ENCODE measurements around the gene THRB.

THRB gene

DNA sequence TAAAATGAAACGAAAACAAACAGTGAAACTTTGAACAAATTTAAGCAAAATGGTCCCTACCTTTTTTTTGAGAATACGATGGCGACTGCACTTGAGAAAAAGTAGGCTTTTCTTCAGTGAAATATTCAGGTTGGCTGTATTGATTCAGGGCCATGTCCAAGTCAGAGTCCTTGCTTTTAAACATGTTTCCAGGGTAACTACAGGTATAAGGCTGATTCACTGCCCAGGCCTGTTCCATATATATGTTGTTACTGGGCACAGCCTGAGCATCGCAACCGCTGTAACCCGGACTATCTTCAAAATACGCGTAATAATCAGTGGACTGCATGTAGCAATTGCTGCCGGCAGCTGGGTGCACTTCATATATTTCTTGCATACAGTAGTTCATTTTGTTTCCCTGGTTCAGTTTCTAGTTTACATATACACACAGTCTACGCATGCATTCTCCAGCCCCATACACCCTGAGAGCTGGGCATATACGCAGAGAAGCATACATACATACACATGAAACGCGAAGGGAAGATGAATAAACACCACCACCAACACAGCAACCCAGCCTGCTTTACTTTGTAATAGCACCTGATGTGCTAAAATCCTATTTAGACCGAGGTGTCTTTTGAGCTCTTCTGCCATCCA is 329.6 kb downstream of the THRB start:
- no peak for DNase-seq

DNA sequence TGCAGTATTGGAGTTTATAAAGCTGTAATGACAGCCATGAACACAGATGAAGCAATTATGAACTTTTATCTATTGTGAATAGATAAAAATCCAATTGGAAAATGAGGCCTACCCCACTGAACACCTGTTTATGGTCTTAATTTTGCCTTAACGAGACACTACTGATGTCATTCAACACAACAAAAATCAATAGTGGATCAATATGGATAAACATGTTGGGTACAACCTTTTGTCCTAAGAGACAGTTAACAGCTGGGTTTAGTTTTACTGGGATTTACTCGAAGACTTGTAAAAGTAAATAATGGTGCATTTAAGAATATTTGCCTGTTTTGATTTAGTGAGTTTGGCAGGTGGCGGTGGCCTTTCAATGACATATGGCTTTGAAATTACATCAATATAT is 331.7 kb downstream of the THRB start:
- no peak for DNase-seq

DNA sequence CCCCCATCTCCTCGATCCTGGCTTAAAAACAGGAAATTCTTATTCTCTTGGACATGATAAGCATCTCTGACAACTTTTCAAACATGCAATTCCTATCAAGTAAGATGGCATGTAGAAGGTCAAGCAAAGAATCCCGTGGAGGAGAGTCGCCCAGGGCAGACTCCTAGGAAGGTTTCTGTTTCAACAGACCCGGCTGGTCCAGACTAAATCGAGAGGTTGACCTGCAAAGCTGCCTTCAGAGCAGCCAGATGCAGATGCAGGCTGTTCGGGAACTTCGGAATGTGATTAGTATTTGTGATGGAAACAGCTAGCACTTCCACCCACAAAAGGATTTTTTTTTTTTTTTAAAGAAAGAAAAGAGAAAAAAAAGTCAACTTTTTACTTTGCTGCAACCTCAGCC is 332.8 kb downstream of the THRB start:
- DNase-seq: no peak

DNA sequence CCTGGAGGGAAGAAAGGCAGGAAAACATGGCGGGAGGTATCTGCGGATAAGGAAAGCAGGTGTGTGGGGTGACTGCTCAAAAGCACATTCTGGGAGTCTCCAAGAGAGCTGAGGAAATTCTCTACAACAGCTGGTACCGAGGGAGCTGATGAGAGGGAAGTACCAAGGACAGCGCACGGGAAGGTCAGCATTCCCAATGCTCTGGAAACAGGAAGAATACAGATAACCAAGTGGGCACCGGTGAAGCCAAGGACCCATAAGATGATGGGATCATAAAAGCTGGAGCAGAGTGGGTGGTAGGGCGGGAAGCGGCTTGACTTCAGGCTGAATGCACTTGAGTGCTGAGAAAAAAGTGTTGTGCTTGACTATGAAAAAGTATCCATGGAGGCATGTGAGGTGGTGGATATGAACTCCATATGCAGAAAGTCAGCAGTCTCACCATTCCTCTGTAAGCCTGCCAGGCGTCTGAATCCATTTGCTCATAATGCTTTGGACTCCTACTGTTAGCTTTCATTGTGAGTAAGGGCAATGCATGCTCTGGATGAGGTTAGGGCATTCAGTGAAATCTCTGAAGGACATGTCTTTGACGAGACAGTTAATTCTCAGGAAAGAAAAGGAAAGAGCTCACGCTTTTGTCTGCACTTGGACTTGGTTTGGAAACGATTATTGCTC is 334.1 kb downstream of the THRB start:
- no peak for DNase-seq

DNA sequence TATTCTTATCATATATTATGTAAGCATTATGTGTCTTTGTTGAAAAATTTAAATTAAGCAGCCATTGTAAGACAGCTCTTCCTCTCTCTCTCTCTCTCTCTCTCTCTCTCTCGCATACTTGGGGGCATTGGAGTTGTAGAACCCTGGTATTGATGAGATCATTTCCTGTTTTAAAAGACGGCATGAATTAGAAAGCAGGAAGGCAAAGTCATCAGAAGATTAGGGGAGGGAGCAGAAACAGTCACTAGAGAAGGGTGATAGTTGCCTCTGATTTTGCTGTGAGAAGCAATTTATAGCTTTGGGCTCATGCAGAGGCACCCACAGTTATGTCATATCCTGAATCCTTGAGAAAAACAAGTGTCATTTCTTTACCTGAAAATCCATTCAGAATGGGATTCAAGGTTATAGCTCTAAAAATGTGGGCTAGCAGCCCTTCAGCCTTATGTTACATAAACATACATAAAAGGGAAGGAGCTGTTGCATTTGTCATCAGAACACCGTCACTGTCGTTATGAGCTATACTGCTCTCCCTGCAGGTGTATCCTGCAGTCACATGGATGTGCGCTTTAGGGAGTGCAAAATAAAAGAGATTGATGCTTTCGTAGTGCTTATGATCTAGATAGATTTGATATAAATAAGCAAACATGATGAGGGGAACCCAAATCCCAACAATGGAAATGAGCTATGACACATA is 335.7 kb downstream of the THRB start:
- no peak for DNase-seq

DNA sequence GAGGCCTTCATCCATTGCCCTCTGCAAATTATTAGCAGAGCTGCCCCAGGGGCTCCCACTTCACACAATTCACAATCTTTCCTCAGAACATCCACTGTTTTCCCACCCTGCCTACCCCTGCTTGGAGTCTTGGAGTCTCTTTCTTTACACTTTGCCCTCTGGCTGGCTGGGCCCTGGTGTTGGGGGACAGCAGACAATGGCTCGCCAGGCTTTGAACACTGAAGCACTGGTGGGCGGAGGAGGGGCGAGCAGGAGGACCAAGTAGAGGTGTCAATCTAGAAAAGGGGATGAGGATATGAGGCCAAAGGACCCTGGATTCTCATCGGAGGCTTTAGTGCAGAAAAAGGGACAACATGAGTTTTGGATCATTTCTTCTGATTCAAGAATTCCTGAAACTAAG is 337.5 kb downstream of the THRB start:
- no peak for DNase-seq

DNA sequence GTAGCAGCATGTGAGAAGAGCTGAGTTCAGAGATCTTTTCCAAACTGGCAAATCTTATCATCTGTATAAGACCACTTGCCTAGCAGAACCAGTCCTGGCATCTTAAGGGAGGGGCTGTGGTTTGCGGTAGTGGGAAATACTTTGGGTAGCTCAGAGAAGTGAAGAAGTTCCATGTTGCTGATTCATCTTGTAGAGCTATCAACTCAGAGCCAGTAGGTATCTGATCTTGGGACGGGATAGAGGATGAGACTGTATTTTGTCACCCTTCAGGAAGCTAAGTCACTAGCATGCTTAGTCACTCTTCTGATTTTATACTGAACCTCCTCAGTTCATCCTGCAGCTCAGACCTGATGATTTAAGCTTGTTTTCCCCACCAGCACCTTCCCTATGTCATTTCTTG is 338.2 kb downstream of the THRB start:
- no peak for DNase-seq

DNA sequence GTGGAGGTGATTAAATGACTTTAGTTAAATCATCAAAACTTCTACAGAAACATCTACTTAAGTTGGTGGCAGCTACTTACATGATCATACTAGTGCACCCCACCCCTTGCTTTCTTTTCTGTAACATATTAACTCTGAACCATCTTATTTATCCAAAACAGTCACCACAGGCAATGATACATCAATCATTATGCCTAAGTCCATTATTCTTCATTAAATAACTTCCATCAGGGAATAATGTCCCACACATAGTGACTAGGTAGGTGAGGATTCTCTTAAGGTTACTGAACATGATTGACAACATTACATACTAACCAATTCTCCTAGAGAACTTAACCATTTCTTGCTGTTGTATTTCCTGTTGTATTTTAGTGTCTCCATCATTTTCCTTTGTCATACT is 339.4 kb downstream of the THRB start:
- no peak for DNase-seq

DNA sequence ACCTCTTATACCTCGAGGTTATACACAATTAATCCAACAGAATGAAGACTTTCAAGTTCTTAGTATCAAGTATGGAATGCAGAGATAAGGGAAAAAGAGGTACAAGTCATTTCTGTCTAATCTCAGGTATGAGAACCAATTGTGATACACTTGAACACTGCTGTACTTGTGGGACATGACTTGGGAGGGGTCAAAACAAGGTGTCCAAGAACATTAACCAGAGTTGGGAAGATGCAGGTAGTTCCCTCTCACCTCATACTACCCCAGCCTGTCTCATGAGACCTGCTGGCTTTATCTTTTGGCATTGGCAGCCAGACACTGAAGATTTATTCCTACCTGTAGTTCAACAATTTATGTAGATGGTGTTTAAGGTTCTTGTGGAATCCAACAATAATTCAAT is 339.9 kb downstream of the THRB start:
- no peak for DNase-seq

DNA sequence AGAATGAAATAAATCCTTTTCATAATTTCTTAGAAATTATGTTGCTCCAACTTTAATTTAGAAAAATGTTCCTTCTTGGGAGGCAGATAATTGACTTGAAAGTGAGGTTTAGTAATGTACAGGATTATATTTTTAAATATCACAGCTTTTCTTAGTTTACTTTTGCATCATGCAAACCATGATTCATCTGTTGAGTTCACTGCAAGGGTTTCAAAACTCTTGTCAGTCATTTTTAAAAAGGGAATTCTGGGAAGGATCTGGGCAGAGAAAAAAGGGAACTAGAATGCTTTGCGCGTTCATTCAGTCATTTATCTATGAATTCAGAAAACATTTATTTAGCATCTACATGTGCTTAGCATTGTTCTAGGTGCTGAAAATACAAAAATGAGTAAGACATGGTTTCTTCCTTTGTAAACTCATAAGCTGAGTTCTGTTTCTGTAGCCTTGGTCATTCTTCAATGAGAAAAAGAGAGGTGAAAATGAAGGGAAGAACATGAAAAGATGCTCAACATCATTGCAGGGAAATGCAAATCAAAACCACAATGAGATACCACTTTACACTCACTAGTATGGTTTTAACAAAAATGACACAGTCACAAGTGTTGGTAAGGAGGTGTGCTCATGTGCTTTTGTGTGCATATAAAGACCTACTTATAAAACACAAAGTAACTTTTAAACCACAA is 340.5 kb downstream of the THRB start:
- DNase-seq: no peak

DNA sequence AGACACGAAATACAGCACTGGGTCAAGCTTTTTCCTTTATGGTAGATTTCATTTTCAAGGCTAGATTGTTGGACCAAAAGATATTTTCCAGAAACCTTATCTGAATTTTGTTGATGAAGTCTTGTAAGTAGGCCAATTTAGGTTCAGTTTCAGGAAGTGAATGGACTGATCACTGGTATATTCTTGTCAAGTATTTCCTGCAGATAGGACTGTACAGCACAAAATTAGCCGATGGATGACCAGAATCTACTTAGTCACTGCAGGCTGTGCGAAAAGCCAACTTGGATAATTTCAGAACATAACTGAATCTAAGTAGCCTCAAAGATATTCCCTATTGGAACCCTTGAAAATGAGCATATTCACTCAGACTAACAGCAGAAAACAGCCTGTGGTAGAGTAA is 343.1 kb downstream of the THRB start:
- DNase-seq: no peak

DNA sequence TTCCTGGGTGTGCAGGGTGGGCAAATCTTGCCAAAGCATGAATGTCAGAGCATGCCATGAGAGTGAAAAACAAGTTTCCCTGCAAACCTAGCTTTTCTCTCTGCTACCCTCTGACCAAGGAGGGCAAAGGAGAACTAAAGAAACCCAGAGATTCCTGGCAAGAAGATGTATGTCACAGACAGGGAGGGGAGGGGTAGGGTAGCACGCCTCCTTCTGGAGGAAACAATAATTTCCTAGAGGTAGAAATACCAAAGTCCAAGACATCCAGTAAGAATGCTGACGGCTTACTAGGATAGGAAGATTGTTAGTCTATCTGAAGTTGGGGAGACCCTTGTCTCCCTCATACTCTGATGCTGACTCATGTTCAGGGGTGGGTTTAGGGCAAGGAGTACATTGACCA is 345.6 kb downstream of the THRB start:
- no peak for DNase-seq

DNA sequence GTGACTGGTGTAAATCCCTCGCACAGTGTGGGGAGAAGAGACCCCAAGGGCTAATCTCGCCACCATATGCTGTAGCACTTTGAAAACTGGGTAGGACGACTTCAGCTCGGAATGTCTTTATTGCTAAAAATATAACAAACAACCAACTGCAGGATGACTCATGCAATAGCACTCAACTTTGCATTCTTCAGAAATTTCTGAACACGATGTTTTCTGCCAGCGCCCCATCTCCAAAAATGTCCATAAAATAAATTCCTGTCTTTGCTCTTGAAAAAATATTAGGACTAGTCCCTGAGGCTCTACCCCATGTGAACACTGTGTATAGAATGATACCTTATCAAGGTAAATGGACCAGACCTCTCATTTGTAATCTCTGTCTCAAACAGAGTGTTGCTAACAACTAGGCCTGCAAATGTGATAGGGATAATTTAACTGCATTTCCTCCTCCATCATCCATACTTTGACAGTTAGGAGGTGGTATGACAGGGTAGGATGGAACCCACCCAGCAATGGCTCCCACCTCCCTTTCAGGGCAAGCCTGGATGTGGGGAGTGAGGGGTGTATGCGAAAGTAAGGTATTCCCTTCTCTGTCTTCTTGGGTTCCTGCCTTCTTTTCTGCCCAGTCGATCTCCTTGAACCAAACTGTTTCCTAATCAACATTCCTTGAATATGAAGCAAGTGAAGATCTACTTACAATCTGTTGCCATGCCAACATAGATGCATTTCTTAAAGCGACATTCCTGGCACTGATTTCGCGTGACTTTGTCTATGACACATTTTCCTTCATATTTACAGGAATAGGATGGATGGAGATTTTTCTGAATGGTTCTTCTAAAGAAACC is 348.4 kb downstream of the THRB start:
- no peak for DNase-seq

DNA sequence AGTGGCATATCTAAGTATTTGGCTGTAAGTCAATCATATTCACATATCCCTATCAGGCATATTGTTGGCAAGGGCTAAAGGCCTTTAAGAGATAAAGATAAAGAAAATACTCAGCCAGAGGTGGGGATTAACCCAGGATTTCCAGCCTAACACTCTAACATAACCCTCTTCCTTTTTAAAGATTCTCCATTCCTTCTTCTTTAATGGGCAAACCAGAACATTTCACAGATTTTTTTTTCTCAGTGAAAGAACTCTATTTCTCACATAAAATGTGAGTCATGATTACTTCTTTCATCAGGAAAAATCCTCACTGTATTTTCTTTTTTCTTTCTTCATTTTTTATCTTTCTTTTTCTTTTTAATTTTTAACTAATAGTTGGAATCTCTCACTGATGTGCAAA is 349.2 kb downstream of the THRB start:
- DNase-seq: no peak

DNA sequence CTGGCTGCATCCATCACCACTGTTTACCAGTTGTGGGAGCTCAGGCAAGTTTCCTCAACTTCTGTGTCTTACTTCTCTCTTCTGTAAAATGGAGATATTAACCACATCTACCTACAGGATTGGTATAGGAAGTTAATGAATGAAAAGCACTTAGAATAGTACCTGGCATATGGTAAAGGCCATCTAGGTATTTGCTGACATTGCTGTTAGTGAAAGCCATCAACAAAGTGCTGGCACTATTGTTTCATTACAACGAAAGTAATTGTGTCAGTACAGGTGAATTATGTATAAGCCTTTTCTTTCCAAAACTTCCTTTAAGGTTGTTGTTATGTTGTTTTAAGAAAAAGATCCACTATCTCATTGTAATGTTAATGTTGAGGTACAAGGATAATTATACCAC is 352.5 kb downstream of the THRB start:
- no peak for DNase-seq

DNA sequence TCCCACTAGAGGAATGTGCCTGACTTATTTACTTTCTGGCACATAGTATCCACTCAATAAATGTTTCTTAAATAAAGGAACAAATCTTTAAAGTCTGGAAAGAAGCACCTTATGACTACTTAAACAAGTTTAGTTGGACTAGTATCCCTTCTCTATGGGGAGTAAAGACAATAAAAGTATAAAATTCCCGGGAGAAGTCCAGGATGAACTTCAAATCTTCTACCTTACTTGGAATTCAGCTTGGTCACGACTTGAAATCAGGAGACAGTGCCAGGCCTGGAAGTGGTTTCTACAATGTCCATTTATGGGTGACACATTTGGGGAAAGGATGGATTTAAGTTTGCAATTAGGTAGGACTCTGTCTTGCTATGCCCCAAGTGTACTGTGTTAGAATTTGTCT is 353.1 kb downstream of the THRB start:
- DNase-seq: no peak

DNA sequence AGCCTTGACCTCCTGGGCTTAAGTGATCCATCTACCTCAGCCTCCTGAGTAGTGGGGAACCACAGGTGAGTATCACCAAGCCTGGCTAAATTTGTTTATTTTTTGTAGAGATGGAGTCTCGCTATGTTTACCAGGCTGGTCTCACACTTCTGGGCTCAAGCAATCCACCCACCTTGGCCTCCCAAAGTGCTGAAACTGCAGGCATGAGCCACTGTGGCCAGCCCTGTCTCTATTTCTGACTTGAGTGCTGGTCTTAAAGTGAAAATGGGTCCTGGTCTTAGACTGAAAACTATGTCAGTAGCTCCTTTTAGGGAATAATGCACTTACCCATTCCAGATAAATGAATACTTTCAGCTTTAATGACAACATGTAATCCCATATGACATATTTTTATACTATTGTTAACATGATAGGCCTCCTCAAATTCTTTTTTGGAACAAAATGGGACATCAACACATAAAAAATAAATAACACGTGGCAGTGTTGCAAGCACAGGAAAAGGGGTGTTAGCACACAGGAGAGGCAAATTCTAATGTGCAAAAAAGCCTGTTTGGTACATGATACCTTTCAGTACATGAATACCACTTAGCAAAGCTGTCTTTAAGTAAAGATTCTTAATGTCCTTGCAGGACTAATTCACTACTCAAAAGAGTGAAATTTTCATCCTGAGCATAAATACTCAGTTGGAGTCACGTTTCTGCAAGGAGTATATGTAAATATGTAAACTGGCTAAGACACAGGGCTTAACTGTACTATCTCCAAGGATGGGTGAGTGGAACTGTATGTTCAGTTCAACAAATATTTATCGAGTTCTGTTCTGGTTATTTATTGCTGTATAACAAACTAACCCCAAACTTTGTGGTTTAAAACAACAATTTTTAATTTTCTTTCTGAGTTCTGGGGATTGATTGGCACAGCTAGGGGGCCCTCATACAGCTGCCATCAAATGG is 354.9 kb downstream of the THRB start:
- no peak for DNase-seq

DNA sequence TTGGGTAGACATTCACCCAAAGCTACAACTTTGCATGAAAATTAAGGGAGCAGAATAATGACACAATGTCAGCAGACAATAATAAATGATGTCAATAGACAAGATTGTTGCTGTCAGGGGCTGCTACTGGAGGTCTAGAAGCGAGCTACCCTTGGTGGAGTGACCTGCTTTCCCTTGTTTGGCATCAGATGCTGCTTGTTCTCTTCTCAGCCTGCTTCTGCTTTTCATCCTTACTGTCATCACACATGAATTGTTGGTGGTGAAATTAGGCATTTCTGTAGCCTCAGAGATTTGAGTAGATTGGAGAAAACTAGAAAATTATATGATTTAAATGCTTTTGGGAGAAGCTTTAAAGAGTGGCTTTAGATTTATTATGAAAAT is 355.8 kb downstream of the THRB start:
- no peak for DNase-seq

DNA sequence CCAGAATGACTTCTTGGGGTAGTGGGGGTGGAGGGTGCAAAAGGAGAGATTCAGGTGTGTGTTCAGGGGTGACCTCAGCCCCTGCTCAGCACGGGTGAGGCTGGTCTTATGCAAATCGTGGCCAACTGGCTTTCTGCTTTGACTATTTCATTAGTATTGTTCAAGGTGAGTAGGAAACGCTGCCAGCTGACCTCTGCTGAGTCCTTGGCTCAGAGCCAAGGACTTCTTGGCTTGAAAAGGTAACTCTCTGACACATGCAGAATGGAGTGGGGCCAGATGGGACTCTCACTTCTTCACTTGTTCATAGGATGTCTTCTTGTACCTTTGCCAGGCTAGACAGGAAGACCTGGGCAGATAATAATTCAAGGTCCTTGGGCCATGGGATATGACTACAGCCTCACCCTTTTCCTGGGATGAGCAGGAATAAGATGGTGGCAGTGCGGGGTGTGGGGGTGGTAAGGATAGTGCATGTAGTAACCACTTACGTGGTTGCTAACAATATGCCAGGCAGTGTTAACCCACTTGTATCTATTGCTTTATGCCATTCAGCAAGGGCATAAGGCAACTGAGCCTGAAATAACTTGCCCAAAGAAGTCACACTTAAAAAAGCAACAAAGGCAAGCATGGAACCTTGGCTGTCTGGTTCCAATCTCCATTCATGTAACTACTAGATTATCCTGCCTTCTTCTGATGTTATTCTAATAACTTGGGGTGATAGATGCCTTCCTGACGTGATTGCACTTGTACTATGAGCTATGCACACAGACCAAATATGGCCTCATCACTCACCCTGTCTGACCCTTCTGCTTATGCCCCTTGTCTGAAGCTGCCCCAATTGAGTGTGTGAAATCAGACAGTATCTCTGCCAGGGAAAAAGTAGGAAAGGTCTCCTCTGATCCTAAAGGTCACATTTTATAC is 356.4 kb downstream of the THRB start:
- peak; percentile 4 for DNase-seq

DNA sequence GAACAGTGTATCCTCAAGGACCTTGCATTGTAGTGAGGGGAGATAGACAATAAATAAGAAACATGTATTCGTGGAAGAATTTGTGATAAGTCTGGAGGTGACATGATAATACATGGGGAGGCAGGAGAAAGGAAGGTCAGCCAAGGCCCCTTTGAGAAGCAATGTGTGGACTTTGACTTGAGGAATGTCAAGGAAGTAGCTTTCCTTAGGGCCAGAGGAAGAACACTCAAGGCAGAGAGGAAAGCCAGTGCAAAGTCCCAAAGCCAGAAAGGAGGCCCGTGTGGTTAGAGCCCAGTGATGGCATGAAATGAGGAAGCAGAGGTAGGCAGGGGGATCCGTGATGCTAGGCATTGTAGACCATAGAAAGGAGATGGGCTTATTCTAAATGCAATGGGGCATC is 357.3 kb downstream of the THRB start:
- no peak for DNase-seq

Measured in NCI-H1092 (cell line).